RKO (cell line): ENCODE results near the gene ANXA2R.
"Not testable (repeated sequence)": the region's sequence is repeated elsewhere in the genome, so short reads cannot be mapped to it uniquely, and the experiment has no call there.

Experiments
- DNase-seq: peaks from one replicate; pipeline ENCODE4 v3.0.0-alpha.2; 2016; ENCODE audit warnings: low spot score

Gene ANXA2R

DNA sequence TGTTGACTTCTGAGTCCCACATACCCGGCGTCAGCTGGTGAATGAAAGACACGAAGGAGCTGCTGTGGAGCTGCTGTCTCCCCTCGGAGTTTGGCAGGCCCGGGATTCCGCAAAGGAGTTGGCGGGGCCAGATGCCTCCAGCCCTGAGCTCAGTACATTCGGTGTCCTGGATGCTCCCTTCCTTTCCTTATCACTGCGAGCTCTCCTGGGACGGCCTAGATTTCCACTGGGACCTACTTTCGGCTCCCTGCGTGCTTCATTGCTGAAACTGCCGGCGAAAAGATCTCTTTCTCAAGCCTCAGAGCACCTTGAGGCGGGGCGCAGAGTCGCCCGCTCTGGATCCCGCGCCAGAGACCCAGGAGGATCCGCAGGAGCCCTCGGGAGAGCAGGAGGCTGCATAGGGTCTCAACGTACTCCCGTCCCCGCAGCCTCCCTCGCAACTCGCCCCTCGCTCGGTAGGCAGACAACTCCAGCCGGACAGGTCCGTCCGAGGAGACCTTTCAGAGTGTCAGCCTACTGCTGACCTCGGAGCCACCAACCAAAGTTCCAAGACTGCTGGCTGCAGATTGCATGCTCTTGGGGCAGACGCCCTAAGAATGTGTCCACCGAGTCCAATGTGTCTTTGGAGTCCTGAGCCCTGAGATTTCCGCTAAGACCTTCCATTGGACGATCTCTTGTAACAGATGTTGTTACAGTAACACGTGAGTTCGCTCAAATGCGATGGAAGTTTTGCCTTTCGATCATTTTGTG, 6.1 kb downstream of the ANXA2R start:
- no peak for DNase-seq

DNA sequence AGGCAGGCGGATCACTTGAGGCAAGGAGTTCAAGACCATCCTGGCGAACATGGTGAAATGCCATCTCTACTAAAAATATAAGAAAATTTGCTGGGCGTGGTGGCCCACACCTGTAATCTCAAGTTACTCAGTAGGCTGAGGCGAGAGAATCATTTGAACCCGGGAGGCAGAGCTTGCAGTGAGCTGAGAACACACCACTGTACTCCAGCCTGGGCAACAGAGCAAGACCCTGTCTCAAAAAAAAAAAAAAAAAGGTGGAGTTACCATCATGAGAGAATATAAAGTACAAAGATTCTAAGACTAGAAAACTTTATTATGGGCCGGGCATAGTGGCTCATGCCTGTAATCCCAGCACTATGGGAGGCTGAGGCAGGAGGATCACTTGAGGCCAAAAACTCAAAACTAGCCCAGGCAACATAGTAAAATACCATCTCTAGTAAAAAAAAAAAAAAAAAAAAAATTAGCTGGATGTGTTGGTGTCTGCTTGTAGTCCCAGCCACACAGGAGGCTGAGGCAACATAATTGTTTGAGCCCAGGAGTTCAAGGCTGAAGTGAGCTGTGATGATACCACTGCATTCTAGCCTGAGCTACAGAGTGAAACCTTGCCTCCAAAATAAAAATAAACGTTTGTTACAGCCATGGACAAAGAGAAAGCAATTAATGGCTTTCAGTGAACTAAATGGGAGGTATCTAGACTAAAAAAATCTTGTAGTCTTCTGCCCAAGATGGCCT, 12.9 kb downstream of the ANXA2R start:
- DNase-seq = no peak

DNA sequence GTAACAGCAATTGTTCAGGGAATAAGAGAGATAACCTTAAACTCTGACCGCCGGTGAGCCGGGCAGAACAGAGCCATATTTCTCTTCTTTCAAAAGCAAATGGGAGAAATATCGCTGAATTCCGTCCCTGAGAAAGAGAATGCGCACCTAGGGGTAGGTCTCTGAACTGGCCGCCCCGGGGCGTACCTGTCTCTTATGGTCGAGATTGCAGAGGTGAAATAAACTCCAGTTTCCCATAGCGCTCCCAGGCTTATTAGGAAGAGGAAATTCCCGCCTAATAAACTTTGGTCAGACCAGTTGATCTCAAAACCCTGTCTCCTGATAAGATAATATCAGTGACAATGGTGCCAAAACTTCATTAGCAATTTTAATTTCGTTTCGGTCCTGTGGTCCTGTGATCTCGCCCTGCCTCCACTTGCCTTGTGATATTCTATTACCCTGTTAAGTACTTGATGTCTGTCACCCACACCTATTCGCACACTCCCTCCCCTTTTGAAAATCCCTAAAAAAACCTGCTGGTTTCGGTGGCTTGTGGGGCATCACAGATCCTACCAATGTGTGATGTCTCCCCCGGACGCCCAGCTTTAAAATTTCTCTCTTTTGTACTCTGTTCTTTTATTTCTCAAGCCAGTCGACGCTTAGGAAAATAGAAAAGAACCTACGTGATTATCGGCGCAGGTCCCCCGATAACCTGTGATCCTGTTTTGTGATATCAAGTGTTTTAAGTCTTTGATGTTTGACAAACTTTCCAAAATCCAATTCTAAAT, 14.8 kb downstream of the ANXA2R start:
- DNase-seq = not testable (repeated sequence)

DNA sequence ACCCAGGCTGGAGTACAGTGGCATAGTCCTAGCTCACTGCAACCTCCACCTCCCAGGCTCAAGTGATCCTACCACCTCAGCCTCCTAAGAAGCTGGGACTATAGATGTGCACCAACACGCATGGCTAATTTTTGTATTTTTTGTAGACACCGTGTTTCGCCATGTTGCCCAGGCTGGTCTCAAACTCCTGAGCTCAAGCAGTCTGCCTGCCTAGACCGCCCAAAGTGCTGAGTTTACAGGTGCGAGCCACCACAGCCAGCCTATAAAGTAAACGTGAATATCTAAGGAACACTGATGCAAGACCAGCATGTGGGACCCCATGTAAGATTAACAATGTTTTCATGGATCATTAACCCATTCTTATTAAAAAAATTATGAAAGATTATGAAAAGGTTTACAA, 15.9 kb downstream of the ANXA2R start:
- DNase-seq = no peak

DNA sequence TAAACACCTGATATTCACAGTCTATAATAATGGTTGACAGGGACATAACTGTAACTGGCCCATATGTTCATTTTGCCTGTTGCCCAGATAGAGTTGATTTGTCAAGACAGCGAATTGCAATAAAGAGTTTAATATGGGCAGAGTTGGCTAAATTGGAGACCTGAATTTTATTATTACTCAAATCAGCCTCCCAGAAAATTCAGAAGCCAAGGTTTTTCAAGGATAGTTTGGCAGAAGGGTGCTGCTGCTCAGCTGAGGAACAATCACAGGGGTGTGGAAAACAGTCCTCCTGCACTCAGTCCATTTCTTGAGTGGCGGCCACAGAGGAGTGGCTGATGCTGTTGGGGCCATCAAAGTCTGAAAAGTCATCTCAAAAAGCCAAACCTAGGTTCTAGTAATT, 19.0 kb downstream of the ANXA2R start:
- no peak for DNase-seq

DNA sequence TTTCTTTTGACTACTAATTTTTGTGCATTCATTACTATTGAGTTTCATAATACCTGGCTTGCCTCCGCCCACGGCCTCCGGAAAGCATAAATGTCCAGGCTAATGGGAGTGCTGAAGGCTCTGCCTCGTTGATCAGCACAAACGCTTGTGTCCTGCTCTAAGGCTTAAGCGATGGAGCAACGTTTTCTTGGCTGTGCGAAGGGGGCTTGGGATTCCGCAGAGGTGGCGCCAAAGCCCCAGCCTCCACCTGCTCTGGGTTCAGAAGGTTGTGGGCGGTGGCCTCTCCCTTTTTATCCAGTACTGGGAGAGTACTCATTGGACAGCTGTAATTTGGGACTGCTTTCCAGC, 19.7 kb downstream of the ANXA2R start:
- DNase-seq = no peak

DNA sequence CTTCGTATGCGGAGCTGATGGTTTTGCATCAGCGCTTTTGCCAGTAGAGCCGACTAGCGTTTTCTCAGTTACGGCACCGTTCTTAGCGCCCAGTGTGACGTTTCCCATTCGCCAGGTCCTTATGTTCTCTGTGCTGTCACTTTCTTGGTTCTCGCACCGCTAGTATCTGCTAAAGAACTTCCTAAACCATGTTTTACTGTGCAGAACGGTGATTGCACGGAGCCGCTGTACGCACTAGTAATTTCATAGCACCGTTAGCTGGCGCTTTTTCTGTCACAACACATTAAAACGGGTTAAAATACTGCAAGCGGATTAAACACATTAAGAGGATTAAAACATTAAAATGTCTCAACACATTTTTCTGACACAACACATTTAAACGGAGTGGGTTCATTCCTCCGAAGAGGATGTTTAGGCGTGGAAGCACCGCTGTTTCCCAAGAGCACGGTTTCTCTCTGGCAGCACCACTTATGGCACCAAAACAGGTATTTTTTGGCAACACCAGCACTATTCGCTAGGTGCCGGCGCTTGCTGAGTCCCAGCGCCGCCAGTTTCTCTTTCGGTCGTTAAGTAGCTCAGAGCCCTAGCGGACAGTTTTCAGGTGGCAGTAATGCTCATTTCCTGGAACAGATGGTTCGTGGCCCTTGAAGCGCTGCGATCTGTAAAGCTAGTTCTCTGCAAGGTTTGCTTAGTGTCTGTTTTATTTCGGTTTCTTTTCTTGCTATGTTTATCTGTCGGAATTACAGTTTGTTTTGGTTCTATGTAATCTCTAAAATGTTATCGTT, 20.3 kb downstream of the ANXA2R start:
- DNase-seq = peak; percentile 92

DNA sequence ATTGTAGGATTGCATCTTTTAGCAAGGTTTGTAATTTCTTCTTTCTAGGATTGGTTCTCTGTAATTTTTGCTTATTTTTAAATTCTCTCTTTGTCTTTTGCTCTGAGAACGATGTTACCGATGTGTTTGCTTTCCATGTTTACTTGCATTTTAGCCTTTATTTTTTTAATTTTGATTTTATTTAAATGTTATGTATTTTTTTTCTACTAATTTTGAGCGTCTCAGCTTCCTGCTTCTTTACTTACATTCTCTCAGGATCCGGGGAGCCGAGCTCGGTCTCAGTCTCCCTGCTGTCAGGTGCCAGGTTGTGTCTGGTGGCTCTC, 20.9 kb downstream of the ANXA2R start:
- DNase-seq = no peak

DNA sequence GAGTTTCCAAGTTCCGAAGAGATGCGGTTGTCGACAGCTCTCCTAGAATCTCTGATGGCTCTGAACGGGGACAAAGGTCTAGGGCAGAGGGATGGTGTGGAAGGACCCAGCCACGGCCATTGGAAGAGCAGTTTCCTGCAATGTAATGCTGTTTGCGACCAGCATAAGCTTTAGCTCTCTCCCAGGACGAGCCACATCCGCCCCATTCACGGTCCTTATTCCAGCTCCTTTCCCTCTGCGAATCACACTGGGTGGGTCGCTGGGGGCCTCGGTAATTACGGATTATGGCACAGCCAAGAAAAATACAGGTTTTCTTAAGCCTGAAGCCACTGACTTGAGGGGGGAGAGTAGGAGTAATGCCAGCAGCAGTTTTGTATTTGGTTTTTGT, 22.7 kb downstream of the ANXA2R start:
- DNase-seq = peak; percentile 54

DNA sequence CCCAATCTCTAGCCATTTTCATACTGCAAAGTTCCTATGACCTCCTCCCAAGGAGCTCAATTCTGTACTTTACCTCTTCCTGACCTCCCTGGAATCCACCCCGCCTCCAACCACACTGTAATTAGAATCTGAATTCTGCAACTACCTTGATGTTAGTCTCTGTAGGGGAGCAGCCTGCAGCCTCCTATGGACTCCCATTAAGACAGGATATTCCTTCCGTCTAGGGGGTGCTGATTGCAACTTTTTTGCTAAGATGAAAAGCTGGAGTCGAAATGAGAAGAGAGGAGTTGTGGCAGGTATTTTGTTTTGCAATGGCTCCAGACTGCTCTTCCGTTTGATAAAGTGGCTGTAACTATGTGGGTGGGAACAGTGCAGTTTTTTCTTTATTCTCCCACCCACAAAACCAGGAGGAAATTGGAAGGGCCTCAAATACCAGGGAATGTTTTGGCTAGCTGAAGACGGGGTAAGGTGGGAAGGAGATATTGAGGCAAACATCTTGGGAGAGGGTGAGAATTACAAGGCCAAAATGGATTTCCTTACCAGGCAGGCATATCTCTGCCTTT, 23.8 kb downstream of the ANXA2R start:
- DNase-seq = no peak

DNA sequence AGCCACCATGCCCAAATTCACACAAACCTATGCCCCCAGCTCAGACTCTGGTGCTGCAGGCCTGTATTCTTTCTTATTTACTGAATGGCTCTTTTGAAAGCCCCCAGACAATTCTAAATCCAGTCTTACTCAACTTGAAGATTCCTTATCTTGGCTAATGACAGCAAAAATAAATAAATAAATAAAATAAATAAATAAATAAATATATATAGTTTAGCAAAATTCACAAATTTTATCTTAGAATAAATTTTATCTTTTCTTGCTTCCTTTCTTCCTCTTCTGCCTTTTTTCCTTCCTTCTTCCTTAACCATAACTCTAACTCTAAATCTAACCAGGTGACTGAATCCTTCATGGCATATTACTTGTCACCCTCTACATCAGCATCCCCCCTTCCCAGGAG, 25.6 kb downstream of the ANXA2R start:
- no peak for DNase-seq

DNA sequence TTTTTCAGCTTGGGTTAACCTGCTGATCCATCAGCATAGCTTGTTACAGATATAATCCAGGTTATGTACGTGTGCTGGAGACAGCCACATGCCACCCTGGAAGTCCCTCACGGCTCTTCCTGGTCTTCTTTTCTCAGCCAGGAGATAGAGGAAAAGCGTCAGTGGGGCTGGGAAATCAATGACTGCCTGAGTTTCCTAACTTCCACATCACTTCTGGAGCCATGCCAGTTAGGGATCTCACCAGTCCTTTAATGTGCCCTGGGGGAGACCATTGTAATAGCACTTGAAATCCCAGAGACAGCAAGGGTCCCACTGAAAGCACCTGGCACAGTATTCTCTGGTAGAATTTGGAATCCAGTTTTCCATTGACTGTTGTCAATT, 29.2 kb downstream of the ANXA2R start:
- DNase-seq = no peak

DNA sequence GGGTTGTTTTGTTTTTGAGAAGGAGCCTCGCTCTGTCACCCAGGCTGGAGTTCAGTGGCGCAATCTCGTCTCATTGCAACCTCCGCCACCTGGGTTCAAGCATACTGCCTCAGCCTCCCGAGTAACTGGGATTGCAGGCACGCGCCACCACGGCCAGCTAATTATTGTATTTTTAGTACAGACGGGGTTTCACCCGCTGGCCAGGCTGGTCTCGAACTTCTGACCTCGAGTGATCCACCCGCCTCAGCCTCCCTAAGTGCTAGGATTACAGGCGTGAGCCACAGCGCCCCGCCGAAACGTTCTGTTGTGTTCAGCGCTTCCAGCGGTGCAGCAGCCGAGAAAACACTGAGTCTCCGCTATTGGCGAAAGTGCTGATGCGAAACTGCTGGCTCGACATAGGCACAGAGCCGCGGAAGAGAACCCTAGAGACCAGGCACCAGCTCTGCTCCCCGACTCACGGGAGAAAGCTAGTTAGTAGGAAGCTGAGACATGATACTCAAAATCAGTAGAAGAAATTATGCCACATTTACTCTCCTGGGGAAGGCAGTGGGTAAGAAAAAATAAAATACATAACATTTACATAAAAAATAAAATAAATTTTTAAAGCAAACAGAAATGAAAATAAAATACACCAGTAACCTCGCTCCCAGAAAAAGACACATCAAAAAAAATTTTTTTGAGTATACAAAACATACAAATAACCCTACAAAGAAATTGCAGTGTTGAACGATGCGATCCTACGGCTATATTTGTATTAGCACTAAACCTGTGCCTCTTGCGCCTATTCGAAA, 31.6 kb downstream of the ANXA2R start:
- DNase-seq = peak; percentile 96

DNA sequence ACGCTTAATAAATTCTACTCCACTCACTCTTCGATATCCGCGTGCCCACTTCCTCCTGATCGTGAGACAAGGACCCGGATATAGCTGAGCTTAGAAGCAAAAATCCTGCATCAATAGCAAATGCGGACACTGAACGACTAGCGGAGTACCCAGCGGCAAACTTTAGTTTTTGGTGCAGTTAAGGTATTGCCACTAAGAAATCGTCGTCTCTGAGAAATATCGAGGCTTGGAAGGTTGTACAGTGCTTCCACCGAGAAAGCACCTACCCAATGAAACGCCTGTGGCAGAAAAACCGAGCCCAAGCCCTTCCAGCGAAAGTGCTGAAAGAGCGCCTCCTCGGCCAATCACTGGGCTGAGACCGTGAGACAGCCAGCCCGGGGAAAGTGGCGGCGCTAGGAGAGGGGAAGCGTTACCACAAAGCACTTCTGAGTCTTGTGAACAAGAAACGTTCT, 32.2 kb downstream of the ANXA2R start:
- peak; percentile 79 for DNase-seq

DNA sequence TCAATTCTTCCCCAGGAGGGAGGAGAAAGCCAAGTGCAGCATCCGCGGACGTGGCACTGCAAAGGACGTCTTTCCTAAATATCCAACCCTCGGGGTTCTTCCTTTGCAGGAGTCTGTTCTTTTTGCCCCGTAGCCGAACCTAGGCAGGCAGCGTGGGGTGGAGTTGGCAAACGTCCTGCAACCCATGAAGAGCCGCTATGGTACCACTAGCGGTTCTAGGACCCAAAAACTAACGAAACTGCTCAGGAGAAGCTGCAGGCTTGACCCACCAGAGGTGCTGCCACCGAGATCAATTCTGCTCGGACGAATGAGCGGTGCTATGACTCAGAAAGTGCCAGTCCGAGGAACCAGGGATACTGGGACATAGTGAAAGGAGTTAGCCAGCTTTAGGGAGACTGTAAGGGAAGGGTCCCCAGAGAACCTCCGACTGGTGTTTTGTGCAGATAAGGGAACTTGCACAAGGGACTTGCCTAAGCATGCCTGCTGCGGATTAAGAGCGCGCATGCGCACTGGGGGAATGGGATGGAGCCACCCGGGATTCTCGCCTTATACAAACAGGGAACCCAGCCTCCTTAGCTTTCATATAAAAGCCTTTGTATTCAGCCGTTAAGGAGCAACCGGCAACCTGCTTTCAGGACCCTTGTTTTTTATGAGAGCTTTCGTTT, 32.7 kb downstream of the ANXA2R start:
- peak; percentile 87 for DNase-seq

DNA sequence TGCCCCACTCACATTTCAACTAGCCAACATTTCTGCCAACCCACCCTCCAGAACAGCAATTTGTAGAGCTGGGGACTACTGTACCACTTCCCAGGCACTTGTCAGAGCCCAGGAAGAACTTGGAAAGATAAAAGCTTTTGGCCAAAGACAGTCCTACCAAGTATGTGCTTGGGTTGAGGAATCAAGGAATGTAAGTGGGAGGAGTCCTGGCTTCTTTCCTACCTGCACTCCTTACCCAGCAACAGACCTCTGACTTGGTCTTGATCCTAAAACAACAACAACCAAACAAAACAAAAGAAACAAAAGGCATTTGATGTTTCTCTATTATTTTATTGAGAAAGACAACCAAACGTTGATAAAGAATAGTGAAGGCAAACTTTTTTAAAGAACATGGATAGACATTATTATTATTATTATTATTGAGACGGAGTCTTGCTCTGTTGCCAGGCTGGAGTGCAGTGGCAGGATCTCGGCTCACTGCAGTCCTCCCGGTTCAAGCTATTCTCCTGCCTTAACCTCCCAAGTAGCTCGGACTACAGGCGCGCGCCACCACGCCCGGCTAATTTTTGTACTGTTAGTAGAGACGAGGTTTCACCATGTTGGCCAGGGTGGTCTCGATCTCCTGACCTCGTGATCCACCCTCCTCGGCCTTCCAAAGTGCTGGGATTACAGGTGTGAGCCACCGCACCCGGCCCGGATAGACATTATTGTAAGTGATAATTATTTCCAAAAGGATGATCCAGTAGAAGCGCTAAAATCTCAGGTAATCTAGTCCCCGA, 33.5 kb downstream of the ANXA2R start:
- DNase-seq = no peak

DNA sequence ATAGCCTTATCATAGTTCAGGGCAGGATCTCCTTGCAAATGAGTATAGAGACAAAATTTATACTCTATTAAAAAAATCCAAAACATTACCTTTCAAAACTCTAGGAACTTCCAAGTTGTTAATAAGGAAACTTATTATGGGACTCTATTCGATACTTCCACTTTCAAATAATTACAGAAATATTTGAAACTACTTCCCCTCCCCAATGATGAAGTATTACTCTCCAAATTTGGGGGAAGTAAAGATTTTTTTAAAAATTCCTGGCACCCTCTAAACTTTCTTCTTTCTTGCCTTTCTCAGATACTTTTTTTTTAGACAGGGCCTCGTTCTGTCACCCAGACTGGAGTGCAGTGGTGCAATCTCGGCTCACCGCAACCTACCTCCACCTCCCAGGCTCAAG, 35.1 kb downstream of the ANXA2R start:
- DNase-seq = no peak

DNA sequence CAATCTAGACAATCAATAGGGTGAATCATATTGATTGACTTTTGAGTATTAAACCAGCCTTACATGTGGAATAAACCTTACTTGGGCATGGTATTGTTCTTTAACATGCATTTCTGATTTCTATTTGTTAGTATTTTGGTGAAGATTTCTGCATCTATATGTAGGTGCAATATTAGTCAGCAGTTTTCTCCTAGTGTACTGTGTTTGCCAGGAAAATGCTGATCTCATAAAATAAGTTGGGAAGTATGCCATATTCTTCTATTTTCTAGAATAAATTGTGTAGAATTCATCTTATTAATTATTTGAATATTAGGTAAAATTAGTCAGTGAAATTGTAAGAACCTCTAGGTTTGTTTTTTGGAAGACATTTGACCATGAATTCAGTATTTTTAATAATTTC, 38.4 kb downstream of the ANXA2R start:
- DNase-seq = no peak

DNA sequence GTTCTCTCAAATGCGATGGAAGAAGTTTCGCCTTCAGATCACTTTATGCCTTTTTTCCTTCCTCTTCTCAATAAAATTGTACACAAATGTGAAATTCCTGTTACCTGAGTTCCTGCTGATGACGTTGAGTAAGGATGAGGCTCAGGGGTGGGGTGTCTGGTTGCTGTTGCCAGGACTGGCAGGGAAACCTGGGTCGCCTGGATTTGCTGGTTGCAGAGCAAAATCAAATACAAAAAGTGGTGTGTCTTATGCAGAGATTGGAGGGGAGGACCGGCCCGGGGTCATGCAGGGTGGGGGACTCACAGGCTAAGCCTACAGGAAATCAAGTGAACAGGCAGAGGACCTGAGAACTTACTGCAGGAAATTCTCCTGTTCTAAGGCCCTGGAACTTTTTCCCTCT, 39.2 kb downstream of the ANXA2R start:
- no peak for DNase-seq
